NCI-H2029 treated with DMSO at 0.1 percent for 48 hours (cell line): ENCODE data around the gene PHF13.

Experiments used
- DNase-seq: peaks from one replicate; lab custom pipeline; 2025; lab: John Stamatoyannopoulos, UW

Gene PHF13

DNA sequence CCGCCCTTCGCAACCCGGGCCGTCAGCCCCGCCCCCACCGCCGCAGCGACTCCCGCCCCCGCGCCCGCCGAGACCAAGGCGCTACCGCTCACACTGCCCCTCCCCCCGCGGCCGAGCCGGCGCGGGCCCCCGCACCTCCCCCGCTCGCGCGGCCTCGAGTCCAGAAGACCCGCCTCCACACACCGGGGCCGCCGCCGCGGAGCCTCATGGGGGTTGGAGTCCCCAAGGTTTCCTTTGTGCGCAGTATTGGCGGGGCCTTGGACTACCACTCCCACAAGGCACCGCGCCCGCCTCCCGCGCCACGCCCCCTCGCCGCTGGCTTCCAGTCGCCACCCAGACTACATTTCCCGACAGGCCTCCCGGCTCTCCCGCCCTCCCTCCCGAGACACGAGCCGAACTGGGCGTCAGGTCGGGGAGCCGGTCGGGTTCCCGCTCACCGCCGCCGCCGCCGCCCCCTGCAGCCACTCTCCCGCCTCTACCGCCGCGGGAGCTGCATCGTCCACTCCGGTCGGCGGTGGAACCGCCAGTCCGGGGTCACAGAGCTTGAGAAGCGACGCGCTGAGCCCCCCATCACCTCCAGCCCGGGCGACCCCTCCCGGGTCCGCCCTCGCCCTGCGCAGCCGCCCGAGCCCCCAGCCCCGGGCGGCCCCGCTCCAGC, at the start of gene PHF13:
Gene PHF13, plus strand, starts transcription at position 371 of the 658 bp plus-strand sequence. CDS start 336 bp downstream, outside the sequence.
- peak; percentile 92 for DNase-seq

DNA sequence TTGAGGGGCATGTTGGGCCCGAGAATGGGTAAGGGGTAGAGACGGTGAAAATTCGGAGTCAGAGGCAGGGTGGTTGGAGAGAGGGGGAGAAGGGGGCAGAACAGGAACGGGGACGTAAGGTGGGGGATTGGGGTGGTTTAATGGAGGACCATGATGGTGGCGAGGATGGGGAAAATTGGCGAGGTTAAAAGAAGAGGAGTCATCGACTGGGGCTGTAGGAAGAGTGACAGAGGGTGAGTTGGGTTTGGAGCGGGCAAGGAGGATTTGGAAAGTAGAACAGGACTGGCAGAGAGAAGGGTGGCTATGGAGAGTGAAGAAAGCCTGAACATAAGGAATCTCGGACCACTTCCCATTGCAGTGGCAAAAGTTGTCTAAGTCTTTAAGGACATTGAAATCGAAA, 44.5 kb upstream of the PHF13 start:
- no peak for DNase-seq

DNA sequence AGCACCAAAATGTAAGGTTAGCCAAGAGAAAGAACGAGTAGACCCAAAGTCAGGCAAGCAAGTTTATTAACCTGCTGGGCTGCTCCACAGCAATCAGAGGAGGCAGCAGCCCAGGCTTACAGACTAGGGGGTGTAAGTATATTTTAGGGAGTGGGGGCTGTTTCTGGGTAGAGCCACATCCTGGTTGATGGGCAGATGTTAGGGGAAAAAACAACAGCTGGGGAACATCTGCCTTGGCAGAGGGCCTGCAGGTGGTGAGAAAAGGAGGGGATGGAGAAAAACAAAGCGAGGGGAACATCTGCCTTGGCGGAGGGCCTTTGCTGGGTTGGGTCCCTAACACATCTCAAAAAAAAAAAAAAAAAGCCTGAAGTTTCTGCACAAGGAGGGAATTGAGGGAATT, 43.4 kb upstream of the PHF13 start:
- DNase-seq: no peak

DNA sequence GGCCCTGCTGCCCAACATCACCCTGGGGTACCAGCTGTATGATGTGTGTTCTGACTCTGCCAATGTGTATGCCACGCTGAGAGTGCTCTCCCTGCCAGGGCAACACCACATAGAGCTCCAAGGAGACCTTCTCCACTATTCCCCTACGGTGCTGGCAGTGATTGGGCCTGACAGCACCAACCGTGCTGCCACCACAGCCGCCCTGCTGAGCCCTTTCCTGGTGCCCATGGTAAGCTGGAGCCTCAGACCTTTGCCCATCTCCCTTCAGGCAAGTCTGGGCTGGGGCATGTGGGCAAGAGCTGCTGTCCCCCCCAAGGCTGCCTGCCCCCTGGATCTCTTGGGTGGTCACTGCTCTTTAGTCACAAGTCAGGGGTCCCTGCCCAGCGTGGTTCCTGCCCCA, 42.5 kb upstream of the PHF13 start:
- no peak for DNase-seq

DNA sequence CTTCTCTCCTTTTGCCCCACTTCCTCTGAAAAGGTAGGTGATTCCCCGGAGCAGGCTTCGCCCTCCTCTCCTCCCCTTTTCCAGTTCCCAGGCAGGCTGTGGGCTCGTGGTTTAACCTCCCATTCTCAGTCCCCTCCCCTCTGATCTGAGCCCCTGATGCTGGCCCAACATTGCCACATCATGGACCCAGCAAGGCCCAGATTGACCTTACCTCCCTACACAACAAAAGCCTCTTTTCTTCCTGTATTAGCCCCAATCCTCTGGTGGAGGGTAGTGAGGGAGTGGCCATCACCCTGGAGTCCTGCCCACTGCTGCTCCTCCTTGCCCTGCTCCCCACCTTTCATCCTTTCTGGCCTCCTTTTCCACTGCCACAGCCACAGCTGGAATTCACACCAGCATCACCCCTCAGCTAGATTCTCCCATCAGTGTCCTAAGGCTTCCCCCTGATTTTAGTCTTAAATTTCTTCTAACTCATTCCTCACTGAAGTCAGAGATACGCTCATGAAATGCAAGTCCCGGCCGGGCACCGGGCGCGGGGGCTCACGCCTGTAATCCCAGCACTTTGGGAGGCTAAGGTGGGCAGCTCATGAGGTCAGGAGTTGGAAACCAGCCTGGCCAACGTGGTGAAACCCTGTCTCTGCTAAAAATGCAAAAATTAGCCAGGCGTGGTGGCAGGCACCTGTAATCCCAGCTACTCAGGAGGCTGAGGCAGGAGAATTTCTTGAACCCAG, 40.7 kb upstream of the PHF13 start:
- no peak for DNase-seq

DNA sequence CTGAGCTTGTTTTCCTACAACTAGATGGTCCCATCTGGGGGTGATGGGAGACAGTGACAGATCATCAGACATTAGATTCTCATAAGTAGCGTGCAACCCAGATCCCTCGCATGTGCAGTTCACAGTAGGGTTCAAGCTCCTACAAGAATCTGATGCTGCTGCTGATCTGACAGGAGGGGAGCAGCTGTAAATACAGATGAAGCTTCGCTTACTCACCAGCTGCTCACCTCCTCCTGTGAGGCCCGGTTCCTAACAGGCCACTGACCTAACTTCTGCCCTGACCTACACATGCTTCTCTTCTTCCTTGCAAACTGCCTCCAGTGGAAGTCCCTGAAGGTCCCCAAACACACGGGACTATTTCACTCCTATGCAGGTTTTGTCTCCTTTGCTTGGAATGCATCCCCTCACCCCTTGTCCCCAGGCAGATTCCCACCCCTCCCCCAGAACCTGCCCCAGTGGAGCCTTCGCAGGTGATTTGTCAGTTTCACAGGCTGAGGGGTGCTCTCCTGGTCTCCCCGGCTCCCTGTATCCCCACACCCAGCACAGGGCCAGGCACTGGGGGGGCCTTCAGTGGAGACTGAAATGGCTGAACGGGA, 39.4 kb upstream of the PHF13 start:
- DNase-seq: no peak

DNA sequence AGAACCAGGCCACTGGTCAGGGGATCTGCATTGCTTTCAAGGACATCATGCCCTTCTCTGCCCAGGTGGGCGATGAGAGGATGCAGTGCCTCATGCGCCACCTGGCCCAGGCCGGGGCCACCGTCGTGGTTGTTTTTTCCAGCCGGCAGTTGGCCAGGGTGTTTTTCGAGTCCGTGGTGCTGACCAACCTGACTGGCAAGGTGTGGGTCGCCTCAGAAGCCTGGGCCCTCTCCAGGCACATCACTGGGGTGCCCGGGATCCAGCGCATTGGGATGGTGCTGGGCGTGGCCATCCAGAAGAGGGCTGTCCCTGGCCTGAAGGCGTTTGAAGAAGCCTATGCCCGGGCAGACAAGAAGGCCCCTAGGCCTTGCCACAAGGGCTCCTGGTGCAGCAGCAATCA, 38.7 kb upstream of the PHF13 start:
- DNase-seq: no peak

DNA sequence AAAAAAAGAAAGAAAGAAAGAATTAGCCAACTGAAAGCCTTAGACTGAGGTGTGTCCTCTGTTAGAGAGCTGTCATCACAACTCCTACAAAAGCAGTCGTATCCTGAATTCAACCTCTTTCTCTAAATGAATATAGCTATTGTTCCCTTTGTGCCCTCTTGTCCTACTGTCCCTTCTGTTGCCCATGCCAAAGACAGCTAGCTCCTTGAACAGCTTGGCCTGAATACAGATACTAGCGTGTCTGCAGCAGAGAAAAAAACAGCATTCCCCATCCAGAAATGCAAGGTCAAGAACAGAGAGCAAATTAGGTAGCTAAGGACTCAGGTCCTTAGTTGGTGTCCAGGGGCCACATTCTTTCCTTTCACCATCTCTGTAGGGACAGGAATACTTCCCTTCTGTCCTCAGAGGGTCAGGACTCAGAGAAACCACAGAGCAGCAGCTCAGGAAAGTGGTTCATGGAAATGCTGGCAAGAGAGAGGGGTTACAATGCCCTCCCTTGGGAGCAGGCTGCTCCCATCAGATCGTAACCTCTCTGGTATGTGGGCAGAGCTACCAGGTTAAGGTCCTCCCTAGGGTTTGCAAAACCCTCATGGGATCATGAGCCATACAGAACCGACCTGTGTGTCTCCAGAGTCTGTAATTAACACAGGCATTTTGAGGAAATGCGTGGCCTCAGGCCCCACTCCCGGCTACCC, 35.6 kb upstream of the PHF13 start:
- DNase-seq: no peak

DNA sequence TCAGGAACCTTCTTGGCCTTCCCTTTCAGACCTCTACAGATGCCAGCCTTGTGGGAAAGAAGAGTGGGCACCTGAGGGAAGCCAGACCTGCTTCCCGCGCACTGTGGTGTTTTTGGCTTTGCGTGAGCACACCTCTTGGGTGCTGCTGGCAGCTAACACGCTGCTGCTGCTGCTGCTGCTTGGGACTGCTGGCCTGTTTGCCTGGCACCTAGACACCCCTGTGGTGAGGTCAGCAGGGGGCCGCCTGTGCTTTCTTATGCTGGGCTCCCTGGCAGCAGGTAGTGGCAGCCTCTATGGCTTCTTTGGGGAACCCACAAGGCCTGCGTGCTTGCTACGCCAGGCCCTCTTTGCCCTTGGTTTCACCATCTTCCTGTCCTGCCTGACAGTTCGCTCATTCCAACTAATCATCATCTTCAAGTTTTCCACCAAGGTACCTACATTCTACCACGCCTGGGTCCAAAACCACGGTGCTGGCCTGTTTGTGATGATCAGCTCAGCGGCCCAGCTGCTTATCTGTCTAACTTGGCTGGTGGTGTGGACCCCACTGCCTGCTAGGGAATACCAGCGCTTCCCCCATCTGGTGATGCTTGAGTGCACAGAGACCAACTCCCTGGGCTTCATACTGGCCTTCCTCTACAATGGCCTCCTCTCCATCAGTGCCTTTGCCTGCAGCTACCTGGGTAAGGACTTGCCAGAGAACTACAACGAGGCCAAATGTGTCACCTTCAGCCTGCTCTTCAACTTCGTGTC, 34.7 kb upstream of the PHF13 start:
- DNase-seq: no peak

DNA sequence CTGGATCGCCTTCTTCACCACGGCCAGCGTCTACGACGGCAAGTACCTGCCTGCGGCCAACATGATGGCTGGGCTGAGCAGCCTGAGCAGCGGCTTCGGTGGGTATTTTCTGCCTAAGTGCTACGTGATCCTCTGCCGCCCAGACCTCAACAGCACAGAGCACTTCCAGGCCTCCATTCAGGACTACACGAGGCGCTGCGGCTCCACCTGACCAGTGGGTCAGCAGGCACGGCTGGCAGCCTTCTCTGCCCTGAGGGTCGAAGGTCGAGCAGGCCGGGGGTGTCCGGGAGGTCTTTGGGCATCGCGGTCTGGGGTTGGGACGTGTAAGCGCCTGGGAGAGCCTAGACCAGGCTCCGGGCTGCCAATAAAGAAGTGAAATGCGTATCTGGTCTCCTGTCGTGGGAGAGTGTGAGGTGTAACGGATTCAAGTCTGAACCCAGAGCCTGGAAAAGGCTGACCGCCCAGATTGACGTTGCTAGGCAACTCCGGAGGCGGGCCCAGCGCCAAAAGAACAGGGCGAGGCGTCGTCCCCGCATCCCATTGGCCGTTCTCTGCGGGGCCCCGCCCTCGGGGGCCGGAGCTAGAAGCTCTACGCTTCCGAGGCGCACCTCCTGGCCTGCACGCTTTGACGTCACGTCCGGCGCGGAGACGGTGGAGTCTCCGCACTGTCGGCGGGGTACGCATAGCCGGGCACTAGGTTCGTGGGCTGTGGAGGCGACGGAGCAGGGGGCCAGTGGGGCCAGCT, 34.0 kb upstream of the PHF13 start, which contains the start of gene ZBTB48:
Gene ZBTB48, plus strand, starts transcription at position 621 of the 745 bp plus-strand sequence. CDS start 616 bp downstream, outside the sequence.
- DNase-seq: peak; percentile 79

DNA sequence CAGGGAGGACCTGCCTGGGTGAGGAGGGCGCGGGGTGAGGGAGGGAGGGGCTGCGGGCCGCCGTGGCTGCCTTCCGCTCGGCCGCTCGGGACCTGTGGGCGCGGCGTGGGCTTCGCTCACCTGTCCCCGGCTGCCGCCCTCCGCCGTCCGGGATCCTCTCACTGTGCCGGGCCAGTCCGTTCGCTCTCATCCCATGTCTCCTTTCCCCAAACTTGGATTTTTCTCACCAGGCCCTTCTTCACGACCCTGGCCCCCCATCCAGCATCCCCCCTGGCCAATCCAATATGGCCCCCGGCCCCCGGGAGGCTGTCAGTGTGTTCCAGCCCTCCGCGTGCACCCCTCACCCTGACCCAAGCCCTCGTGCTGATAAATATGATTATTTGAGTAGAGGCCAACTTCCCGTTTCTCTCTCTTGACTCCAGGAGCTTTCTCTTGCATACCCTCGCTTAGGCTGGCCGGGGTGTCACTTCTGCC, 33.4 kb upstream of the PHF13 start:
- DNase-seq: no peak

DNA sequence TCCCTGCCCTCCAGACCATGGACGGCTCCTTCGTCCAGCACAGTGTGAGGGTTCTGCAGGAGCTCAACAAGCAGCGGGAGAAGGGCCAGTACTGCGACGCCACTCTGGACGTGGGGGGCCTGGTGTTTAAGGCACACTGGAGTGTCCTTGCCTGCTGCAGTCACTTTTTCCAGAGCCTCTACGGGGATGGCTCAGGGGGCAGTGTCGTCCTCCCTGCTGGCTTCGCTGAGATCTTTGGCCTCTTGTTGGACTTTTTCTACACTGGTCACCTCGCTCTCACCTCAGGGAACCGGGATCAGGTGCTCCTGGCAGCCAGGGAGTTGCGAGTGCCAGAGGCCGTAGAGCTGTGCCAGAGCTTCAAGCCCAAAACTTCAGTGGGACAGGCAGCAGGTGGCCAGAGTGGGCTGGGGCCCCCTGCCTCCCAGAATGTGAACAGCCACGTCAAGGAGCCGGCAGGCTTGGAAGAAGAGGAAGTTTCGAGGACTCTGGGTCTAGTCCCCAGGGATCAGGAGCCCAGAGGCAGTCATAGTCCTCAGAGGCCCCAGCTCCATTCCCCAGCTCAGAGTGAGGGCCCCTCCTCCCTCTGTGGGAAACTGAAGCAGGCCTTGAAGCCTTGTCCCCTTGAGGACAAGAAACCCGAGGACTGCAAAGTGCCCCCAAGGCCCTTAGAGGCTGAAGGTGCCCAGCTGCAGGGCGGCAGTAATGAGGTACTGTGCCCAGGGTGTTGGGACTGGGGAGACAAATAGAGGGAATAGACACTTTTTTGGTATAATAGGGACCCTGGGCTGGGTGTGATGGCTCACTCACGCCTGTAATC, 32.7 kb upstream of the PHF13 start:
- DNase-seq: no peak

DNA sequence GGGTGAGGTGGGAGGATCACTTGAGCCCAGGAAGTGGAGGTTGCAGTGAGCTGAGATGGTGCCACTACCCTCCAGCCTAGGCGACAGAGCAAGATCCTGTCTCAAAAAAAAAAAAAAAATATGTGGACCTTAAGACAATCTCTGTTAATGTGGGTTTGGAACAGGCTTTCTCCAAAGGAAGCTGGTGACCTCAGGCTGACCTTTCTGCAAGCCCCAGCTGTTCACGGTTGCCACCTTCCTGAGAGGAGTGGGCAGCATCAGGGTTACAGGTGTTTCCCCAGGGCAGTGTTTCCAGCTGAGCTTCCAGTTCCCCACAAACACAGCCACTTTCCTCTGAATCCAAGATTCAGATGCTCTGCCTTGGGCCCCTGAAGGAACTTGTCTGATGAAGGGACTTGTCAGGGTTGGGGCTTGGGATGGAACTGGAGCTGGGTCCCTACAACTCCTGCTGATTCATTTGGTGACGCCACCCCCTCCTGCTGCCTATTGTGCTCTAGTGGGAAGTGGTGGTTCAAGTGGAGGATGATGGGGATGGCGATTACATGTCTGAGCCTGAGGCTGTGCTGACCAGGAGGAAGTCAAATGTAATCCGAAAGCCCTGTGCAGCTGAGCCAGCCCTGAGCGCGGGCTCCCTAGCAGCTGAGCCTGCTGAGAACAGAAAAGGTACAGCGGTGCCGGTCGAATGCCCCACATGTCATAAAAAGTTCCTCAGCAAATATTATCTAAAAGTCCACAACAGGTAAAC, 31.8 kb upstream of the PHF13 start:
- no peak for DNase-seq

DNA sequence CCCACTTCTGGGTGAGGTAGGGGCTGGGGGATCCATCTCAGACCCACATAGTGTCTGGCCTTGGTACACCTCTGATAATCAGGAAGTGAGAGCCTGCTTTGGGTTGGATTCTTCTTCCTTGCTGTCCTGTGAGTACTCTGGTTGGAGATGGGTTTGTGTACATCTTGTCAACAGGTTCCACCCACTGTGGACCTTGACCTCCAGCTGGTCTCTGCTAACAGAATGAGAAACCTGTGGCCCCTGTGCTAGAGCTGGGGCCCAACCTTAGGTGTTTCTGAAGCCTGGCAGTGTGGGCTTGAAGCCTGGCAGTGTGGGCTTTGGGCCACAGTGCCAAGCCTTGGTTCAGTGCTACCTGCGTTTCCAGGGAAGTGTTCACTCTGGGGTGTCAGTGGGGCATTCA, 31.2 kb upstream of the PHF13 start:
- no peak for DNase-seq

DNA sequence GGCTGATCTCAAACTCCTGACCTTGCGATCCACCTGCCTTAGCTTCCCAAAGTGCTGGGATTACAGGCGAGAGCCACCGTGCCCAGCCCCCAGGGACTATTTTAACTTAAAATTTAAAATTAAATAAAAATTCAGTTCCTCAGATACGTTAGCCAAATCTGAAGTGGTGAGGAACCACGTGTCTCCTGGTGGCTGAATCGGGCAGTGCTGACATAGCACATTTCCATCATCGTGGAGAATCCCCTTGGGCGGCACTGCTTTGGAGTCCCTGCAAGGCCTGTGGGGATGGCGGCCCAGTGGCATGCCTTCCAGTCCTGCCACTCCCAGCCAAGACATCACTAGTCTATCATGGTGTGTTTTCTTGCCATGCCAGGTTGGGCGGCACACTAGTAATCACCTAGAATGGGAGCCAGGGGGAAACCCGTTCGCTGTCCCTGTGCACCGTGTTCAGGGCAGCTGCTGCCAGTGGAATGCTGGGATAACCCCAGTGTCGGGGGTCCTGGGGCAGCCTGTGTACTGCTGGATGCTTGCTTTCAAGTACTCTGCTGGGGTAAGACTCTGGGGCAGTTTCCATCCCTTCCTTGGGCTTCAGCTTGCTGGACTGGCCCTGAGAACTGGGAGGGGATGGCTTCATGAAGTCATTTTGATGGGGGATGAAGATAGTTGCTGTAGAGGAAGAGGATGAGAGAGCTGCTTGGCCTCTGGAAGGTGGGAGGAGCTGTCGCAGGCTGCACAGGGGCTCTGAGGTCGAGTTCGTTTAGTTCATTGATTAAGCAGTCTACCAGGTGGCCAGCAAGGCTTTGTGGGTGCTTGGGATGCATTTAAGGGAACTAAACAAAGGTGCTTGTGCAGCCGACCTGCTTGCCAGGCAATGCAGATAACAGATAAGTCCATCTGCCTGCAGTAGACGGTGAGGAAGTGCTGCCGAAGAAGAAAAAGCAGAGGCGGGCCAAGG, 29.1 kb upstream of the PHF13 start:
- DNase-seq: no peak

DNA sequence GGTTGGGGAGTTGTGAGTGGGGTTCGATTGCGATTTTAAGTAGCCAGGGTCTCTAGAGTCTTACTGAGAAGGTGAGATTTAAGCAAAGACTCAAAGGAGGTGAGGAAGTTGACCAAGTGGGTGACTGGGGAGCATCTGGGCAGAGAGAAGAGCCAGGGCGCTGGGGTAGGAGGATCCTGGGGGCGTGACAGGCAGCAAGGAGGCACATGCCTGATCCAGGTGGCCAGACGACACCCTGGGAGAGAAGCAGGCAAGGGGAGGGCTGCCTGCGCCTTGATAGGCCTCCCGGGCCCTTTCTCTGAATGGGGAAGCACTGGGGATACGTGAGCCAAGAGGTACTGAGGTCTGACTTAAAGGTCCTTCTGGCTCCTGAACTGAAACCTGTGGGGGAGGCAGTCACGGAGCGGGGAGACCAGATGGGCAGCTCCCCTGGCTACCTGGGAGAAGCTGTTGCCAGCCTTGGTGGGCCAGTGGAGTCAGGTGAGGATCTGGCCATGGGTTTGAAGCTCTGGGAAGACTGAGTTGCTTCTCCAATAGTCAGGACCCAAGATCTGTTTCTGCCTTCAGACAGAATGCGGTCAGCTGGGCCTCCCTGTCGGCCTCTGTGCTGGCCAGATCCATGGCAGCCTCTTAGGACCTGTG, 28.3 kb upstream of the PHF13 start:
- no peak for DNase-seq

DNA sequence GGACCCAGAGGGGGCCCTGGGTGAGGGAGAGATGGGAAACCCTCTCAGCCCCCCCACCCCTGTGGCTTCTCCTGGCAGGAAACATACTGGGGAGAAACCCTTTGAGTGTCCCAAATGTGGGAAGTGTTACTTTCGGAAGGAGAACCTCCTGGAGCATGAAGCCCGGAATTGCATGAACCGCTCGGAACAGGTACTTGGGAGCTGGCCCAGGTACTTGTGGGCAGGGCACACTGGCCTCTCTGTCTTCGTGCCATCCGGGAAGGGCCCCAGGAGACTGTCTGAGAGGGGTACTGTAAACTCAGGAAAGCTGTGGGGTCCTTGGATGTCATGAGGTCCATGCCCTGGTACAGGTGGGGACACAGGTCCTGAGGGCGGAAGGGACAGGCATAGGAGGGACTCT, 27.7 kb upstream of the PHF13 start:
- DNase-seq: no peak

DNA sequence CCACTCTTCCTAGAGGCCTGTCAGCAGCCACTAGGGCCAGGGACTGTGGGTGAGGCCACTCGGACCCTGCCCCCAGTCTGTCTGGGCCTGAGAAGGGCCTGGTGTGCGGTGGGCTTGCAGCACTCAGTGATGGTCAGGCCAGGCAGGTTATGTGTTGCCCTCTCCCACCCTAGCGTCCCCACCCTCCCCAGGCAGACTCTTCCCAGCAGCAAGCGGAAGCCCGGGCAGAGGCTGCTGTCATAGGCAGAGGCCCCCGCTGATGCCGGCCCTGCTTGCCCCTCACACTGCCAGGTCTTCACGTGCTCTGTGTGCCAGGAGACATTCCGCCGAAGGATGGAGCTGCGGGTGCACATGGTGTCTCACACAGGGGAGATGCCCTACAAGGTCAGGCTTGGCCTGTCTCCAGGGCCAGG, 27.1 kb upstream of the PHF13 start:
- DNase-seq: no peak
